VCaP (cell line): Measurements from ENCODE around the gene CALN1.

ENCODE experiments used
- H3K27ac ChIP-seq: fragments of 450-650 bp; 2 replicates; pipeline ENCODE4 v1.5.1; 2017
- CTCF ChIP-seq: fragments of 450-650 bp; conservative IDR thresholded peaks from 2 replicates; pipeline ENCODE4 v1.5.1; 2017; ENCODE audit warnings: mild to moderate bottlenecking, moderate library complexity

The CALN1 gene

GRCh38 chr7:72048420-72048819, 363.7 kb downstream of the CALN1 start:
- H3K27ac ChIP-seq: no peak overlapping the region
- no peak for TF ChIP-seq CTCF

GRCh38 chr7:72042855-72043254, 369.3 kb downstream of the CALN1 start:
- no peak overlapping the region for H3K27ac ChIP-seq
- TF ChIP-seq CTCF: no peak

GRCh38 chr7:72040641-72041040, 371.5 kb downstream of the CALN1 start:
- TF ChIP-seq CTCF: no peak
- no peak overlapping the region for H3K27ac ChIP-seq

GRCh38 chr7:72039460-72039859, 372.7 kb downstream of the CALN1 start:
- no peak for TF ChIP-seq CTCF

GRCh38 chr7:72038022-72038732, 374.0 kb downstream of the CALN1 start:
- no peak for TF ChIP-seq CTCF

More at GRCh38 chr7:72039460-72039859, 372.7 kb downstream of the CALN1 start:
- no peak overlapping the region for H3K27ac ChIP-seq

GRCh38 chr7:72037516-72037915, 374.6 kb downstream of the CALN1 start:
- TF ChIP-seq CTCF: no peak
- H3K27ac ChIP-seq: no peak overlapping the region

More at GRCh38 chr7:72038022-72038732, 374.0 kb downstream of the CALN1 start:
- no peak overlapping the region for H3K27ac ChIP-seq

GRCh38 chr7:72035266-72035665, 376.9 kb downstream of the CALN1 start:
- no peak for TF ChIP-seq CTCF
- H3K27ac ChIP-seq: no peak overlapping the region
